Right ventricle myocardium superior (tissue), 1 donor: Measurements from ENCODE around the gene ACKR3. TPM values are rescaled to one million over a fixed set of nuclear protein-coding genes. Genes with fewer than 3 reads are reported as not detected.

ENCODE experiments used
- ATAC-seq: fragments of 200-7000 bp; cut with Tn5 transposase; one replicate; pipeline ENCODE4 v1.9.1; 2020; ENCODE audit warnings: mild to moderate bottlenecking; ENCODE audit not compliant: poor library complexity
- DNase-seq: peaks from one replicate; pipeline ENCODE4 v3.0.0-alpha.2; 2020
- intact Hi-C: fragments of 100-400 bp; cut with DNase I; formaldehyde crosslinking; loops from one replicate; pipeline ENCODE4 v1.11.2; 2022
- total RNA-seq: library from RNA; stranded (reverse); fragmentation: NEBNext Ultra II Directional; extraction: Animal tissue kit (Norgen Biotek cat#: 25700); gene quantifications from one replicate; pipeline ENCODE4 v1.2.1, GENCODE V29; 2021
- donor health status: DM: no; HTN: yes; CAD: no; lungs with severe emphysema.

Gene ACKR3
- total RNA-seq, 1 donor from 2014 or later = 27.9 TPM

GRCh38 chr2:236600158-236600557, 30.5 kb downstream of the ACKR3 start:
- DNase-seq (no peak), ATAC-seq (no peak)
- intact Hi-C loops = no loop called here

DNA sequence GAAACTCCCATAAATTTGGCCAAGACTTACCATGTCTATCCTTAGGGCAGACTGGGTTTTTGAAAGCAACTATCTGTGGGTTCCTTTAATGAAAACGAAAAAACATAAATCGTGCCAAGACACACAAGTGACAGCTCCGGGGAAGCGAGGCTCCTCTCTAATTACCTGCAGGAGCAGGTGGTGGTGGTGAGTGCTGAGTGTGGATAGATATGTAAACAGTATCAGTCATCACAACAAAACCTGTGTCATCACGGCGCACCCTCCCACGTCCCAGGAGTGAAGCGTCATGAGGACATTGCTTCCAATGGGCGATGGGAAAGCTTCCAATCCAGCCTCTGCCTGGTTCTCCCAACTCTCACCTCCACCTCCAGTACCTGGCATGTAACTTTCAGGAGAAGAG, 31.3 kb downstream of the ACKR3 start:
- DNase-seq = no peak

DNA sequence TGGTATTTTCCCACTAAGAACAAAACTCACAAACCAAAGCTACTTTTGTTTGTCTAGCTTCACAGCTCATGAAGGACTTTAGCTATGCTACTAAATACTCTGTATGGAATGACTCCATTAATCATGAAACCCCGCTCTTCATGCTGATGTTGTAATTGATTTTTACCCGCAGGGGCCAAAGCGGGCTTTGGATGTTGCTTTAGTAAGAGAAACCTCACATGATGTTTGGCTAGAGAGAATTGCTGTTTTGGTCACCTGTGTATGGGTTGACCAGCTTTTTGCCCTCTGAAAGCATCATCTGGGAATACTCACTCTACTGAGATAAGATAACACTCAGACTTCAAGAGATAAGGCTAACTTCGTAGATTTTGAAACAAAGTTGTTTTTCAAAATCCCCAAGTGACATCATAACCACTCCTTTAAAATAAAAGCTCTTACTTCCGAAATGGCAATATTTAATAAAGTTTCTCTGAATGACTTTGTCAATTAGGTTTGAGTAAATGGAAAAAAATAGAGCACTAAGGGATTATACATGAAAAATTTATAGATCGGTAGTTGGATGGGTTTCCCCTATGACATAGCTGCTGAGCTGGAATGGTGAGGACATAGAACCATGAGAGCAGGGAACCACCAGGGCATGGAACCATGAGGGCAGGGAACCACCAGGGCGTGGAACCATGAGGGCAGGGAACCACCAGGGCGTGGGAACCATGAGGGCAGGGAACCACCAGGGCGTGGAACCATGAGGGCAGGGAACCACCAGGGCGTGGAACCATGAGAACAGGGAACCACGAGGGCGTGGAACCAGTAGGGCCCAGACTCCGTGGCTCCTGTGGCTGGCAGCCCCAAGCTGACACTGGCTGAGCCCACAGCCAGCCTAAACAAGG, 31.9 kb downstream of the ACKR3 start:
- ATAC-seq = no peak
- intact Hi-C loops = no loop called here
- DNase-seq = no peak

More for the DNA sequence above, 31.3 kb downstream of the ACKR3 start:
- intact Hi-C loops = no loop called here
- no peak for ATAC-seq

DNA sequence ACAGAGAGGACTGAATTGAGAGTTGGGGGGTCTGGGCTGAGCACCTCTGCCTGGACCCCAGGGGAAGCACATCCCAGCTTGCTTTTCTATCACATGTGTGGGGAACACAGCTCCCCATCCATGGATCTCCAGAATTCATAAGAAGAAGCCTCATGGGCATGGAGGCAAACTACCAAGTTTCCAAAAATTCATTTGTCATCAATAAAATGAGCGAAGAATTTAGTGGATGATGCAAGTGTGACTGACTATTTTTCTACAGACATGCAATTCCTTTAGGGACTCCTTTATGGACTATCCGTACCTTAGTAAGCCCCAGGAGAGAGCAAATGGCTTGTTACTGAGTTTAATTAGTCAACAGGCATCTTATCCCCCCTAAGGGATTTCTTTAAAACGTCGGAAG, 33.1 kb downstream of the ACKR3 start:
- DNase-seq (no peak), ATAC-seq (no peak)
- intact Hi-C loops = no loop called here

- intact Hi-C loops = no loop called here
- ATAC-seq (no peak), DNase-seq (no peak)
Measured at GRCh38 chr2:236603361-236604015, 33.9 kb downstream of the ACKR3 start.

GRCh38 chr2:236604575-236605344, 35.1 kb downstream of the ACKR3 start:
- intact Hi-C loops = no loop called here
- ATAC-seq (no peak), DNase-seq (no peak)

- ATAC-seq = no peak
- DNase-seq = no peak
- intact Hi-C loops = no loop called here
Measured at GRCh38 chr2:236605345-236605734, 35.7 kb downstream of the ACKR3 start.

DNA sequence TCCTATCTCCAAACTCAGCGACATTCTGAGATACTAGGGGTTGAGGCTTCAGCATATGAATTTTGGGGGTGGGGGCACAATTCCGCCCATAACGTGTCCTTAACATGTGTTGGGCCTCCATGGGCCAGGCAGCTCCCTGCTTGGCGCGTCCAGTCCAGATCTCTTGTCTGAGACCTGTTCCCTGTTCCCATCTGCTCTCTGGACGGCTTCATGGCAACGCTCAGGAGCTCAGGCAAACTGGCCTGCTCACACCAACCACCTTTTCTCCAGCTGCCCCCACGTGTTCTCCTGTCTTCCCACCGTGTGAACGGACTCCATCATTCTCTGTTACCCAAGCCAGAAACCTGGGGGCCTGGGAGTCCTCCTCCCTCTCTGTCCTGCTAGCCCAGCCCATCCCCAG, 36.4 kb downstream of the ACKR3 start:
- DNase-seq = no peak
- intact Hi-C loops = no loop called here

GRCh38 chr2:236607471-236608187, 38.0 kb downstream of the ACKR3 start:
- no peak for ATAC-seq
- intact Hi-C loops = no loop called here

More for the DNA sequence above, 36.4 kb downstream of the ACKR3 start:
- ATAC-seq = no peak

GRCh38 chr2:236608188-236608525, 38.5 kb downstream of the ACKR3 start:
- DNase-seq (no peak), ATAC-seq (no peak)

More at GRCh38 chr2:236607471-236608187, 38.0 kb downstream of the ACKR3 start:
- DNase-seq = no peak

DNA sequence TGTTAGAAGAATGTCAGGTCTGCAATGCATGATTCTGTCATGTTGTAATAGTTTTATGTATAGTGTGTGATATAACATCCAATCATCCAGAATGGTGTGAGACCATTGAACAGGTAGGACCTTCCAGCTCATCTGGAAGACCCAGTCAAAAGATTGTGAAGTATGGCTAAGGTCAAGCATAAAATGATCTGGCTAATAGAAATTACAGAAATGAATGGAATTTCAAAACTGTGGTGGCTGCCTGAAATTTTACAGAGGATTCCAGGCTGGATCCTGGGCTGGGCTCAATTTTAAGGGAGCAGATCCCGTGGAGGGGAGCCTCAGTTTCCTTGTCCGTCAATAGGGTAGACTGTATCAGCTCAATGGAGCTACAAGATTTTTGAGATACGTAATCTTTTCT, 39.1 kb downstream of the ACKR3 start:
- intact Hi-C loops = no loop called here
- ATAC-seq (no peak), DNase-seq (no peak)

More at GRCh38 chr2:236608188-236608525, 38.5 kb downstream of the ACKR3 start:
- intact Hi-C loops = no loop called here

GRCh38 chr2:236610991-236611821, 41.6 kb downstream of the ACKR3 start:
- intact Hi-C loops = no loop called here
- no peak for ATAC-seq
- no peak for DNase-seq

- intact Hi-C loops = no loop called here
- ATAC-seq (peak; percentile 16), DNase-seq (no peak)
Measured at GRCh38 chr2:236612737-236613136, 43.1 kb downstream of the ACKR3 start.

DNA sequence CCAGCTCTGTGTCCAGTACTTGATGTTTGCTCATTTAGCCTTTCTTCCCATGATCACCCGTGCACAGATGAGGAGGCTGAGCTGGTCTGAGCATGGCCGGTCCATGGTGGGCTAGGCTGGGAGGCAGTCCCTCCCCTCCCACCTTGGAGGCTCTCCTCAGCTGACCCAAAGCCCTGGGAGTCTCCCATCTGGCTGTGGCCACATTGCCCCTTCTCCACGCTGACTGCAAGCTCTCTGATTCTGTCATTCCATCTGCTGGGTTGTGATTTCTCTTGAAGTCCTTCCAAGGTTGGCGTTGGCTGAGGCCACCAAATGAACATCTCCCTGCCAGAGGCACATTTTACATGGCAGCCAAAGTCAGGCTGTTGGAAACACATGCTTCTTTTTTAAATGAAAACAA, 44.0 kb downstream of the ACKR3 start:
- DNase-seq (no peak), ATAC-seq (peak; percentile 55)
- intact Hi-C loops = no loop called here

DNA sequence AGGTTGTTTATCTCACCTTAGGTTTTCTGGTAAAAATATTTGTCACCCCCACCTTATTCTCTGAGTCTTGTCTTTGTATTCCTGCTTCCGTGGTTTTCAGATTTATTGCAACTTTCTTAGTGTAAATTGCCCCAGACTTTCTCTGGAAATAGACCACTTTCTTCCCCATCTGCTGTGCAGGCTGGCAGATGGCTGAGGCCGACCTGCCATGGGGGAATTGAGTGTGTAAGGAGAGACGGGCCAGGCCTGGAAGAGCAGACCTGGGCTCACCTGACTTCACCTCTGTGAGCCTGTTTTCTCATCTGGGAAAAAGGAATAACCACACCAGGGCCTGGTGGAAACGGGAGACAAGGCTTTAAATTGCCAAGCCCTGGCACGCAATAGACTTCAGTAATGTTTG, 44.9 kb downstream of the ACKR3 start:
- ATAC-seq (no peak), DNase-seq (no peak)
- intact Hi-C loops = no loop called here

DNA sequence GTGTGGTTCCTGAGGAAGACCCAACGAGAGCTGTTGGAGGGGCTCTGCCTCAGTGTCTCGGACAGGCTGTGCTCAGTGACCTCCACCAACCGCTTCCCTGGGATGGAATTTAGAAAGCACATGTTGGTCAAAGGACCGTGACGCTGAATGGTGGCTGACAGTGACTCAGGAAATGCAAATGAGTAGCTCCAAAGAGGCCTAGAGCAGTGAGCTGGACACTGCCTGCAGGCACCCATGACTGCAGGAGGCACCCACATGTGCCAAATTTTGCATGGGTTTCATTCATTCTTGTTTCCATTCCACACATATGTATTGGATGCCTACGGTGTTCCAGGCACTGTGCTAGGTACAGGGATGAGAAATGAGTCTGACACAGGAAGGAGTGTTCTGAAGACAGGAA, 46.4 kb downstream of the ACKR3 start:
- DNase-seq (no peak), ATAC-seq (no peak)
- intact Hi-C loops = no loop called here

- intact Hi-C loops = no loop called here
- no peak for DNase-seq
- no peak for ATAC-seq
Measured at GRCh38 chr2:236616624-236617023, 47.0 kb downstream of the ACKR3 start.

DNA sequence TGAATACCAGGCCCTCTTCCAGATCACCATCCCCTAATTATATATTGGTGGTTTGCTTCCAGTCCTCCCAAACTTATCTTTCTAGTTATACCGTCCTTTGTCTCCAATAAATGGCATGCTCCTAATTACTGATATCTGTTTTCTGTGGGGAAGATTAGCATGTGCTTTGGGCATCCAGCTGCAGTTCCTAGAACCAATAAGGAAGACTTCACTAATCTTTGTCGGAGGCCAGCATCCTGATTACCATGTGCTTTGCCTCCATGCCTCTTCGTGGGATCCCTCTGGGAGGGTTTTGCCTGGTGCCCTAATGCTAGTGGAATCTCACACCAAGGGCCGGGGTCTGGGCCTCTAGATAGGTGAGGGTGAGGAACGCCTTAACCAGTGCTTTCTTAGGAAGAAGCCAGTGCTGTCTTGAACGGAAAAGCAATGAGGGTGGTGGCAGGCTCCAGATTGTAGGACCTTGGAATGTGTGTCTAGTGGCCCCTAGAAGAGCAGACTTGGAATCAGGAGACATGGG, 47.7 kb downstream of the ACKR3 start:
- intact Hi-C loops = no loop called here
- ATAC-seq (no peak), DNase-seq (no peak)
